EH (cell line): ENCODE data around the gene TAS1R1.
A peak's percentile ranks its signal among the peaks of the same experiment; 100 is the strongest.
"Not testable (repeated sequence)": the region's sequence is repeated elsewhere in the genome, so short reads cannot be mapped to it uniquely, and the experiment has no call there.

Experiments
- DNase-seq: peaks from one replicate; pipeline ENCODE4 v3.0.0-alpha.2; 2015; ENCODE audit warnings: low read depth

Gene TAS1R1

GRCh38 chr1:6521536-6521935 is 33.6 kb upstream of the TAS1R1 start:
- DNase-seq, result peak; percentile 71

- DNase-seq, result peak; percentile 54
Observed at GRCh38 chr1:6523566-6523965, 31.5 kb upstream of the TAS1R1 start.

GRCh38 chr1:6526316-6526715 is 28.8 kb upstream of the TAS1R1 start:
- no peak for DNase-seq

- no peak for DNase-seq
Observed at GRCh38 chr1:6528492-6528891, 26.6 kb upstream of the TAS1R1 start.

- no peak for DNase-seq
Observed at GRCh38 chr1:6530504-6531160, 24.5 kb upstream of the TAS1R1 start.

GRCh38 chr1:6531996-6532395 is 23.1 kb upstream of the TAS1R1 start:
- no peak for DNase-seq

- DNase-seq, result no peak
Observed at GRCh38 chr1:6534248-6534822, 20.8 kb upstream of the TAS1R1 start.

- DNase-seq, result no peak
Observed at GRCh38 chr1:6535214-6535613, 19.9 kb upstream of the TAS1R1 start.

- DNase-seq, result no peak
Observed at GRCh38 chr1:6536291-6536690, 18.8 kb upstream of the TAS1R1 start.

- peak; percentile 83 for DNase-seq
Observed at GRCh38 chr1:6538956-6539355, 16.2 kb upstream of the TAS1R1 start.

- peak; percentile 19 for DNase-seq
Observed at GRCh38 chr1:6544831-6545230, 10.3 kb upstream of the TAS1R1 start.

- no peak for DNase-seq
Observed at GRCh38 chr1:6545276-6546112, 9.6 kb upstream of the TAS1R1 start.

GRCh38 chr1:6546326-6546725 is 8.8 kb upstream of the TAS1R1 start:
- no peak for DNase-seq

GRCh38 chr1:6547301-6547700 is 7.8 kb upstream of the TAS1R1 start:
- DNase-seq, result peak; percentile 33

GRCh38 chr1:6554031-6554906 is 838 bp upstream of the TAS1R1 start, which contains the start of gene NOL9:
TSS of gene NOL9 (minus strand) at chr1:6554513. CDS start at chr1:6554502, 11 bp downstream.
- DNase-seq, result peak; percentile 92

- DNase-seq, result no peak
Observed at GRCh38 chr1:6557597-6557996, 2.5 kb downstream of the TAS1R1 start.

GRCh38 chr1:6559161-6559560 is 4.1 kb downstream of the TAS1R1 start:
- not testable (repeated sequence) for DNase-seq

GRCh38 chr1:6560267-6560666 is 5.2 kb downstream of the TAS1R1 start:
- no peak for DNase-seq

GRCh38 chr1:6569033-6569432 is 13.9 kb downstream of the TAS1R1 start:
- no peak for DNase-seq

- DNase-seq, result no peak
Observed at GRCh38 chr1:6570100-6570499, 15.0 kb downstream of the TAS1R1 start.

- no peak for DNase-seq
Observed at GRCh38 chr1:6570987-6571386, 15.9 kb downstream of the TAS1R1 start.
